ENCODE data around the gene WDR87. TPM values are rescaled to one million over a fixed set of nuclear protein-coding genes. Genes with fewer than 3 reads are reported as not detected.
"Not testable (repeated sequence)": the region's sequence is repeated elsewhere in the genome, so short reads cannot be mapped to it uniquely, and the experiment has no call there.

WDR87 gene
- total RNA-seq, 1 donor from 2014 or later, result not detected

DNA sequence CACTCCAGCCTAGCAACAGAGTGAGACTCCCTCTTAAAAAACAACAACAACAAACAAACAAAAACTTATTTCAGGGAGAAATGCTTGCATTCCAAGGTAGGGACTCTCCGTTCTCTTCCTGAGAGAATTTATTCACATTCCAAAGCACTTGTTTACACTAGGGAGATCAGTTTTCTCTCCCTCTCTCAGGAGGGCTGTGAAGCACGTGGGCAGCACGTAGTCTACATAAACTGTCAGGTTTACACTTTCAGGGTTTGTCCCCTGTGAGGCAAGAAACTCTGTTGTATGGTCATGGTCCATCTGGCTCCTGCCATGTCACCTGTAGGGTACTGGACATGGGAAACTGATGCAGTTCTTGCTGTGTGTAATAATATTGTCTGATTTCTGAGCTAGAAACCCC lies 31.6 kb downstream of the WDR87 start:
- DNase-seq, result no peak
- no peak overlapping the region for H3K4me3 Mint-ChIP-seq (ENCODE audit: unreplicated experiment)
- no peaks in the 10 kb centered on the region for H3K4me1 Mint-ChIP-seq (ENCODE audit: low read depth, unreplicated experiment)
- H3K27ac Mint-ChIP-seq (ENCODE audit: unreplicated experiment), result no peak overlapping the region
- TF ChIP-seq, protein P1, sequence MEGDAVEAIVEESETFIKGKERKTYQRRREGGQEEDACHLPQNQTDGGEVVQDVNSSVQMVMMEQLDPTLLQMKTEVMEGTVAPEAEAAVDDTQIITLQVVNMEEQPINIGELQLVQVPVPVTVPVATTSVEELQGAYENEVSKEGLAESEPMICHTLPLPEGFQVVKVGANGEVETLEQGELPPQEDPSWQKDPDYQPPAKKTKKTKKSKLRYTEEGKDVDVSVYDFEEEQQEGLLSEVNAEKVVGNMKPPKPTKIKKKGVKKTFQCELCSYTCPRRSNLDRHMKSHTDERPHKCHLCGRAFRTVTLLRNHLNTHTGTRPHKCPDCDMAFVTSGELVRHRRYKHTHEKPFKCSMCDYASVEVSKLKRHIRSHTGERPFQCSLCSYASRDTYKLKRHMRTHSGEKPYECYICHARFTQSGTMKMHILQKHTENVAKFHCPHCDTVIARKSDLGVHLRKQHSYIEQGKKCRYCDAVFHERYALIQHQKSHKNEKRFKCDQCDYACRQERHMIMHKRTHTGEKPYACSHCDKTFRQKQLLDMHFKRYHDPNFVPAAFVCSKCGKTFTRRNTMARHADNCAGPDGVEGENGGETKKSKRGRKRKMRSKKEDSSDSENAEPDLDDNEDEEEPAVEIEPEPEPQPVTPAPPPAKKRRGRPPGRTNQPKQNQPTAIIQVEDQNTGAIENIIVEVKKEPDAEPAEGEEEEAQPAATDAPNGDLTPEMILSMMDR (IDR thresholded peaks at IDR 0.05; ENCODE audit: partially characterized antibody, unreplicated experiment), result no peak
- peaks cover 16% of the 10 kb centered on the region for H3K36me3 Mint-ChIP-seq (ENCODE audit: unreplicated experiment)
- peaks cover 9% of the 10 kb centered on the region for H3K9me3 Mint-ChIP-seq (ENCODE audit: unreplicated experiment)
- H3K27me3 Mint-ChIP-seq (ENCODE audit: unreplicated experiment), result peaks cover 5% of the 10 kb centered on the region

DNA sequence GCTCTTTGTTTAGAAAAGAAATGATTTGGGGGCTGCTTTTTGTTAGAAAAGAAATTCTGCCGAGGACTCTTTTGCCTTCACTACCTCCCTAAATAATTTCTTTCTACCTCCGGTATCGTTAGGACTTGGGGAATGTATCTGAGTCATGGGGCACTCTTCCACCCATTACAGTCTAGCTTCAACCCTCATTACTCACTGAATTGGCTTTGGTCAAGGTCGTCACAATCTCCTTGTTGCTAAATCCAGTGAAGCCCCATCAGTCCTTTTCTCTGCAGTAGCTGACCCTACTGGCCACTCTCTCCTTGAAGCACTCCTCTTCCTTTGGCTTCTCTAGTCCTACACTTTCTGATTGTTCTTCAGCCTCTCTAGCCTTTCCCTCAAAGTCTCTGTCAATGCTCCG lies 34.0 kb downstream of the WDR87 start:
- Mint-ChIP-seq H3K27ac (ENCODE audit: unreplicated experiment) (no peak overlapping the region), H3K36me3 (ENCODE audit: unreplicated experiment) (peaks cover 16% of the 10 kb centered on the region), H3K9me3 (ENCODE audit: unreplicated experiment) (peaks cover 6% of the 10 kb centered on the region), H3K27me3 (ENCODE audit: unreplicated experiment) (peaks cover 5% of the 10 kb centered on the region), H3K4me3 (ENCODE audit: unreplicated experiment) (no peak overlapping the region), H3K4me1 (ENCODE audit: low read depth, unreplicated experiment) (no peaks in the 10 kb centered on the region)
- TF ChIP-seq, protein P1 (IDR thresholded peaks at IDR 0.05; ENCODE audit: partially characterized antibody, unreplicated experiment), result no peak
- DNase-seq, result no peak

DNA sequence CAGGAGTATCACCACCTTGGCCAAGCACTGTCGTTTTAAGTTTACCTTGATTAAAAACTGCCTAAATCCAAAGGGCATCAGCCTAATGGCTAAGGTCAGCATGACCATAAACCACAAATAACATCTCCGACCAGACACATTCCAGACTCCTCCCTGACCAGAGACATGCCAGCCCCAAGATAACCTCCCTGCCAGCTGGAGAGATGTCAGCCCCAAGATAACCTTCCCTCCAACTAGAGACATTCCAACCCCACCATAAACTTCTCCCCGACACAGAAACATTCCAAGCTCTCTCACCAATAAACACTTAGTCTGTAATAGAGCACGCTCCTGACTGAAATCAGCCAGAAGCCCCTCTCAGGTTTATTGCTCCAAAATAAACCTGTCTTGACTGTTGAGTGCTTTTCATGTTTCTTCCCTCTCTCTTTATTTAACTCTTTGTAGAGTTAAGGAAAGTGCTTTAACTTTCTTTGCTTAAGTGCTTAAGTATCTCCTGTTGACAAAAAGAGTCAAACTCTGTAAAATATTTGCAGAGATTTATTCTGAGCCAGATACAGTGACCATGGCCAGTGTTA lies 36.5 kb downstream of the WDR87 start:
- Mint-ChIP-seq H3K36me3 (ENCODE audit: unreplicated experiment) (peaks cover 16% of the 10 kb centered on the region), H3K4me1 (ENCODE audit: low read depth, unreplicated experiment) (no peaks in the 10 kb centered on the region), H3K27ac (ENCODE audit: unreplicated experiment) (no peak overlapping the region), H3K9me3 (ENCODE audit: unreplicated experiment) (peaks cover 6% of the 10 kb centered on the region), H3K4me3 (ENCODE audit: unreplicated experiment) (no peak overlapping the region), H3K27me3 (ENCODE audit: unreplicated experiment) (peaks cover 5% of the 10 kb centered on the region)
- TF ChIP-seq, protein P1 (IDR thresholded peaks at IDR 0.05; ENCODE audit: partially characterized antibody, unreplicated experiment), result no peak
- DNase-seq, result no peak

DNA sequence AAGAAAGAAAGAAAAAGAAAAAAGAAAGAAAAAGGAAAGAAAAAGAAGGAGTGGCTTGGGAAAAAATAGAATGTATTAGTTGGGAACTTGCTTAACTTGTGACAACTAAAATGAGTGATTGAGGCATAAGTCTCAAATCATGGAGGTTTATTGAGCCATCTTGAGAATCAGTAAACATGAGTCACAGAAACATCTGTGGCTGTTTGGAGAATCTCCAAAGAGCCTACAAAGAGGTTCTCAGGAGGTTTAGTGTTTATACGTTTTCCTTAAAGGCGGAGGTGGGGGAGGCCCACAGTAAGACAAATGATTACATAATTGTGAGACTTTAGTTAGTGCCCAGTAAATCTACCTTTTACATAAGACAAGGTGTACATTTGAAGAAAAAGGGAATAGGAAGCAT lies 38.6 kb downstream of the WDR87 start:
- DNase-seq, result no peak
- TF ChIP-seq, protein P1 (IDR thresholded peaks at IDR 0.05; ENCODE audit: partially characterized antibody, unreplicated experiment), result no peak
- Mint-ChIP-seq H3K9me3 (ENCODE audit: unreplicated experiment) (peaks cover 4% of the 10 kb centered on the region), H3K27ac (ENCODE audit: unreplicated experiment) (no peak overlapping the region), H3K4me1 (ENCODE audit: low read depth, unreplicated experiment) (no peaks in the 10 kb centered on the region), H3K36me3 (ENCODE audit: unreplicated experiment) (peaks cover 16% of the 10 kb centered on the region), H3K4me3 (ENCODE audit: unreplicated experiment) (no peak overlapping the region), H3K27me3 (ENCODE audit: unreplicated experiment) (peaks cover 5% of the 10 kb centered on the region)

DNA sequence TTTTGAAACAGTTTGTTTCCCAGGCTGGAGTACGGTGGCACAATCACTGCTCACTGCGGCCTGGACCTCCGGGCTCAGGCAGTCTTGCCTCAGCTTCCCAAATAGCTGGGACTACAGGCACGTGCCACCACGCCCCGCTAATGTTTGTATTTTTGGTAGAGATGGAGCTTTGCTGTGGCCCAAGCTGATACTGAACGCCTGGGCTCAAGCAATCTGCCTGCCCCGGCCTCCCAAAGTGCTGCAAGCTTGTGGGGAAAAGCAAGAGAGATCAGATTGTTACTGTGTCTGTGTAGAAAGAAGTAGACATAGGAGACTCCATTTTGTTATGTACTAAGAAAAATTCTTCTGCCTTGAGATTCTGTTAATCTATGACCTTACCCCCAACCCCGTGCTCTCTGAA lies 40.5 kb downstream of the WDR87 start:
- not testable (repeated sequence) for H3K9me3 Mint-ChIP-seq (ENCODE audit: unreplicated experiment); H3K4me3 Mint-ChIP-seq (ENCODE audit: unreplicated experiment); DNase-seq; H3K4me1 Mint-ChIP-seq (ENCODE audit: low read depth, unreplicated experiment); H3K27me3 Mint-ChIP-seq (ENCODE audit: unreplicated experiment); H3K27ac Mint-ChIP-seq (ENCODE audit: unreplicated experiment)
- peaks cover 10% of the 10 kb centered on the region for H3K36me3 Mint-ChIP-seq (ENCODE audit: unreplicated experiment)
